ENCODE measurements around the gene MCM10.

The MCM10 gene

DNA sequence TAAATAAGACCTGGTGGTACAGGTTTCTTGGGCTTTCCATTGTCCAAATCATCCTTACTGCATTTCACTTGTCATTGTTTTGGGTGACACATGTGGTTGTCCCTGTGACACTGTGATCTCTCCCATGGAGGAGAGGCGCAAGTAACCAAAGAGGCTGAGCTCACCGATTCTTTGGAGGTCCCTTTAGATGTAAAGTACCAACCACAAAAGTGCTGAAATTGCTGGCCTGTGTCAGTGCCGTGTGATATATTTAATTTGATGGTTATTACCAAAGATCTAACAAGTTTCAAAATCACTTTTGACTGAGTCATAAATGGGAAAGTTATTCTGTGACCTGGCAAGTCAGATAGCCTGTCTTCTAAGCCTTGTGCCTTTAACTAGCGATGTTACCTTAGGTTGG, 19.4 kb downstream of the MCM10 start:
- no peak for DNase-seq (ENCODE audit: low read depth in 1 of 2, low spot score in 1 of 2)
- Histone ChIP-seq H3K4me3 (replicated peaks; ENCODE audit: insufficient read depth, low read length) (no peak overlapping the region), H3K27ac (replicated peaks) (no peak overlapping the region), H3K27me3 (ENCODE audit: insufficient read depth, poor library complexity, severe bottlenecking) (no peaks in the 10 kb centered on the region)
- TF ChIP-seq POLR2AphosphoS5 (IDR thresholded peaks at IDR 0.05; ENCODE audit: low read depth) (no peak), GABPA (IDR thresholded peaks at IDR 0.05; ENCODE audit: low read depth) (no peak), SPI1 (IDR thresholded peaks at IDR 0.05; ENCODE audit: borderline replicate concordance, low read depth) (no peak)
- TF ChIP-seq, protein P1, sequence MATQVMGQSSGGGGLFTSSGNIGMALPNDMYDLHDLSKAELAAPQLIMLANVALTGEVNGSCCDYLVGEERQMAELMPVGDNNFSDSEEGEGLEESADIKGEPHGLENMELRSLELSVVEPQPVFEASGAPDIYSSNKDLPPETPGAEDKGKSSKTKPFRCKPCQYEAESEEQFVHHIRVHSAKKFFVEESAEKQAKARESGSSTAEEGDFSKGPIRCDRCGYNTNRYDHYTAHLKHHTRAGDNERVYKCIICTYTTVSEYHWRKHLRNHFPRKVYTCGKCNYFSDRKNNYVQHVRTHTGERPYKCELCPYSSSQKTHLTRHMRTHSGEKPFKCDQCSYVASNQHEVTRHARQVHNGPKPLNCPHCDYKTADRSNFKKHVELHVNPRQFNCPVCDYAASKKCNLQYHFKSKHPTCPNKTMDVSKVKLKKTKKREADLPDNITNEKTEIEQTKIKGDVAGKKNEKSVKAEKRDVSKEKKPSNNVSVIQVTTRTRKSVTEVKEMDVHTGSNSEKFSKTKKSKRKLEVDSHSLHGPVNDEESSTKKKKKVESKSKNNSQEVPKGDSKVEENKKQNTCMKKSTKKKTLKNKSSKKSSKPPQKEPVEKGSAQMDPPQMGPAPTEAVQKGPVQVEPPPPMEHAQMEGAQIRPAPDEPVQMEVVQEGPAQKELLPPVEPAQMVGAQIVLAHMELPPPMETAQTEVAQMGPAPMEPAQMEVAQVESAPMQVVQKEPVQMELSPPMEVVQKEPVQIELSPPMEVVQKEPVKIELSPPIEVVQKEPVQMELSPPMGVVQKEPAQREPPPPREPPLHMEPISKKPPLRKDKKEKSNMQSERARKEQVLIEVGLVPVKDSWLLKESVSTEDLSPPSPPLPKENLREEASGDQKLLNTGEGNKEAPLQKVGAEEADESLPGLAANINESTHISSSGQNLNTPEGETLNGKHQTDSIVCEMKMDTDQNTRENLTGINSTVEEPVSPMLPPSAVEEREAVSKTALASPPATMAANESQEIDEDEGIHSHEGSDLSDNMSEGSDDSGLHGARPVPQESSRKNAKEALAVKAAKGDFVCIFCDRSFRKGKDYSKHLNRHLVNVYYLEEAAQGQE (IDR thresholded peaks at IDR 0.05; ENCODE audit: insufficient replicate concordance, low read depth), result no peak
- TF ChIP-seq, protein P2, sequence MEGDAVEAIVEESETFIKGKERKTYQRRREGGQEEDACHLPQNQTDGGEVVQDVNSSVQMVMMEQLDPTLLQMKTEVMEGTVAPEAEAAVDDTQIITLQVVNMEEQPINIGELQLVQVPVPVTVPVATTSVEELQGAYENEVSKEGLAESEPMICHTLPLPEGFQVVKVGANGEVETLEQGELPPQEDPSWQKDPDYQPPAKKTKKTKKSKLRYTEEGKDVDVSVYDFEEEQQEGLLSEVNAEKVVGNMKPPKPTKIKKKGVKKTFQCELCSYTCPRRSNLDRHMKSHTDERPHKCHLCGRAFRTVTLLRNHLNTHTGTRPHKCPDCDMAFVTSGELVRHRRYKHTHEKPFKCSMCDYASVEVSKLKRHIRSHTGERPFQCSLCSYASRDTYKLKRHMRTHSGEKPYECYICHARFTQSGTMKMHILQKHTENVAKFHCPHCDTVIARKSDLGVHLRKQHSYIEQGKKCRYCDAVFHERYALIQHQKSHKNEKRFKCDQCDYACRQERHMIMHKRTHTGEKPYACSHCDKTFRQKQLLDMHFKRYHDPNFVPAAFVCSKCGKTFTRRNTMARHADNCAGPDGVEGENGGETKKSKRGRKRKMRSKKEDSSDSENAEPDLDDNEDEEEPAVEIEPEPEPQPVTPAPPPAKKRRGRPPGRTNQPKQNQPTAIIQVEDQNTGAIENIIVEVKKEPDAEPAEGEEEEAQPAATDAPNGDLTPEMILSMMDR (IDR thresholded peaks at IDR 0.05; ENCODE audit: insufficient read depth, low read length), result no peak

DNA sequence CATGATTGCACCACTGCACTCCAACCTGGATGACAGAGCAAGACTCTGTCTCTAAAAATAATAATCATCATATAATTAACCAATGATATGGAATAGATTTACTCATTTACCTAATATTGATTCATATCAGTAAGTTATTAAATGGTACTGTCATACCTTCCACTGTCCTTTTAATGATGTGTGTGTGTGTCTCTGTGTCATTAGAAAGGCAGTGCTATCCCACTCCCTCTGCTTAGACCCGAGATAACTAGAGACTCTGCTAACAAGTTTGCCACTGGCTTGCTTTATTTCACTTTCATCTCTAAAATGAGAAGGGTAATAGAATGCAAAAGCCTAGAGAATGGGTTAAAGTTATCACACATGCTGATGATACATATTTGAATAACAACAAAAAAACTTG, 21.1 kb downstream of the MCM10 start:
- Histone ChIP-seq H3K27ac (replicated peaks) (no peak overlapping the region), H3K27me3 (ENCODE audit: insufficient read depth, poor library complexity, severe bottlenecking) (no peaks in the 10 kb centered on the region), H3K4me3 (replicated peaks; ENCODE audit: insufficient read depth, low read length) (no peak overlapping the region)
- TF ChIP-seq GABPA (IDR thresholded peaks at IDR 0.05; ENCODE audit: low read depth) (no peak), POLR2AphosphoS5 (IDR thresholded peaks at IDR 0.05; ENCODE audit: low read depth) (no peak), SPI1 (IDR thresholded peaks at IDR 0.05; ENCODE audit: borderline replicate concordance, low read depth) (no peak)
- TF ChIP-seq, protein P2 (IDR thresholded peaks at IDR 0.05; ENCODE audit: insufficient read depth, low read length), result no peak
- TF ChIP-seq, protein P1 (IDR thresholded peaks at IDR 0.05; ENCODE audit: insufficient replicate concordance, low read depth), result no peak
- no peak for DNase-seq (ENCODE audit: low read depth in 1 of 2, low spot score in 1 of 2)

DNA sequence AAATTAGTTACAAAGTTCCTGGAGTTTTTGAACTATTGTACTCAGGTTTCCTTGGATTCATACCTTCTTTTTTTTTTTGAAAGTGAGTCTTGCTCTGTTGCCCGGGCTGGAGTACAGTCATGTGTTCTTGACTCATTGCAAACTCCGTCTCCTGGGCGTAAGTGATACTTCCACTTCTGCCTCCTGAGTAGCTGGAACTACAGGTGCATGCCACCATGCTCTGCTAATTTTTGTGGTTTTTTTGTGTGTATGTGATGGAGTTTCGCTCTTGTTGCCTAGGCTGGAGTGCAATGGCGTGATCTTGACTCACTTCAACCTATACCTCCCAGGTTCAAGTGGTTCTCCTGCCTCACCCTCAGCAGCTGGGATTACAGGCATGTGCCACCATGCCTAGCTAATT, 22.3 kb downstream of the MCM10 start:
- H3K27ac ChIP-seq (replicated peaks), result no peak overlapping the region
- TF ChIP-seq GABPA (IDR thresholded peaks at IDR 0.05; ENCODE audit: low read depth), result no peak
- TF ChIP-seq, protein P2 (IDR thresholded peaks at IDR 0.05; ENCODE audit: insufficient read depth, low read length), result no peak
- TF ChIP-seq SPI1 (IDR thresholded peaks at IDR 0.05; ENCODE audit: borderline replicate concordance, low read depth), result no peak
- TF ChIP-seq, protein P1 (IDR thresholded peaks at IDR 0.05; ENCODE audit: insufficient replicate concordance, low read depth), result no peak
- no peak for TF ChIP-seq POLR2AphosphoS5 (IDR thresholded peaks at IDR 0.05; ENCODE audit: low read depth)
- no peak overlapping the region for H3K4me3 ChIP-seq (replicated peaks; ENCODE audit: insufficient read depth, low read length)
- no peaks in the 10 kb centered on the region for H3K27me3 ChIP-seq (ENCODE audit: insufficient read depth, poor library complexity, severe bottlenecking)
- no peak for DNase-seq (ENCODE audit: low read depth in 1 of 2, low spot score in 1 of 2)

All from HL-60 (cell line).